PC-9 (cell line): ENCODE measurements around the gene LARP4B. TPM values are rescaled to one million over a fixed set of nuclear protein-coding genes. Genes with fewer than 3 reads are reported as not detected.

Experiments
- BruUV-seq: library from RNA; stranded (reverse); fragments of 400-500 nt; replicated peaks from 2 replicates; lab custom pipeline; 2021; lab: Mats Ljungman, UMichigan
- CTCF ChIA-PET: fragments of 300-600 bp; sonication (Branson Sonifier 250); formaldehyde crosslinking; loops from one replicate; lab custom pipeline; 2022; ENCODE audit warnings: antibody characterized with exemption; lab: Charles Lee
- POLR2A ChIA-PET: fragments of 300-600 bp; sonication (Branson Sonifier 250); formaldehyde crosslinking; loops from one replicate; lab custom pipeline; 2022; ENCODE audit warnings: antibody characterized with exemption; ENCODE audit not compliant: unreplicated experiment; lab: Charles Lee
- DNase-seq, 2 experiments: peaks; one replicate each; pipeline versions ENCODE4 v3.0.0 to v3.0.0-alpha.2; 2015 to 2022; ENCODE audit warnings: mixed read lengths in 1 of 2
- H2AFZ ChIP-seq: fragments of 200-600 bp; sonication (generic); 2 replicates; pipeline ENCODE4 v1.8.1; 2017; ENCODE audit warnings: antibody characterized with exemption
- H3F3A ChIP-seq: fragments of 200-600 bp; sonication (generic); 2 replicates; pipeline ENCODE4 v1.8.1; 2017; ENCODE audit warnings: antibody characterized with exemption, mild to moderate bottlenecking, low read depth; ENCODE audit not compliant: insufficient read depth
- H3K27ac ChIP-seq: fragments of 200-600 bp; sonication (generic); 2 replicates; pipeline ENCODE4 v1.6.1; 2016; ENCODE audit warnings: mixed run types
- H3K27me3 ChIP-seq: fragments of 200-600 bp; sonication (generic); 2 replicates; pipeline ENCODE4 v1.6.1; 2016; ENCODE audit warnings: low read depth, mixed run types; ENCODE audit not compliant: insufficient read depth
- H3K36me3 ChIP-seq: fragments of 200-600 bp; sonication (generic); 2 replicates; pipeline ENCODE4 v1.6.1; 2016; ENCODE audit warnings: low read depth, mixed run types
- H3K4me1 ChIP-seq: fragments of 200-600 bp; sonication (generic); replicated peaks from 2 replicates; pipeline ENCODE4 v1.6.1; 2016; ENCODE audit warnings: mixed run types; ENCODE audit not compliant: insufficient read depth
- H3K4me2 ChIP-seq: fragments of 200-600 bp; sonication (generic); 2 replicates; pipeline ENCODE4 v1.6.1; 2017; ENCODE audit warnings: mixed run types
- H3K4me3 ChIP-seq: fragments of 200-600 bp; sonication (generic); 2 replicates; pipeline ENCODE4 v1.6.1; 2016; ENCODE audit warnings: mixed run types
- H3K79me2 ChIP-seq: fragments of 200-600 bp; sonication (generic); 2 replicates; pipeline ENCODE4 v1.6.1; 2017; ENCODE audit warnings: low read depth, mixed run types
- H3K9me2 ChIP-seq: fragments of 200-600 bp; sonication (generic); 2 replicates; pipeline ENCODE4 v1.8.1; 2017; ENCODE audit warnings: mild to moderate bottlenecking; ENCODE audit not compliant: insufficient read depth
- H3K9me3 ChIP-seq: fragments of 200-600 bp; sonication (generic); 2 replicates; pipeline ENCODE4 v1.8.1; 2016; ENCODE audit warnings: low read depth; ENCODE audit not compliant: insufficient read depth
- H4K20me1 ChIP-seq: fragments of 200-600 bp; sonication (generic); 2 replicates; pipeline ENCODE4 v1.8.1; 2017; ENCODE audit not compliant: insufficient read depth
- CTCF ChIP-seq: fragments of 200-600 bp; sonication (generic); conservative IDR thresholded peaks from 2 replicates; pipeline ENCODE4 v1.6.1; 2017; ENCODE audit warnings: mixed run types, antibody characterized with exemption, mild to moderate bottlenecking, moderate library complexity
- EZH2 ChIP-seq: fragments of 200-600 bp; sonication (generic); IDR thresholded peaks from 2 replicates; pipeline ENCODE4 v1.8.0; 2017; ENCODE audit warnings: antibody characterized with exemption, low read depth
- intact Hi-C: fragments of 100-400 bp; cut with micrococcal nuclease; formaldehyde crosslinking; loops from one replicate; pipeline ENCODE4 v1.10.0; 2022; ENCODE audit not compliant: unreplicated experiment
- total RNA-seq: library from RNA; stranded (reverse); gene quantifications from 2 replicates; pipeline ENCODE4 v1.2.3, GENCODE V29; 2021

The LARP4B gene
- total RNA-seq, 1 experiment from 2014 or later, result 93.4 TPM

- intact Hi-C loops, result no loop called here
- POLR2A ChIA-PET, result no interaction called here
- no TSS peak for BruUV-seq
Observed at GRCh38 chr10:919481-919880, 12.0 kb downstream of the LARP4B start.

GRCh38 chr10:917999-918398 is 13.5 kb downstream of the LARP4B start:
- Histone ChIP-seq H3K9me2 (no peaks in the 10 kb centered on the region), H3F3A (no peaks in the 10 kb centered on the region), H3K9me3 (no peaks in the 10 kb centered on the region), H3K79me2 (peaks cover 95% of the 10 kb centered on the region), H3K4me2 (no peak overlapping the region), H3K27ac (no peak overlapping the region), H3K36me3 (no peaks in the 10 kb centered on the region), H3K27me3 (no peaks in the 10 kb centered on the region), H4K20me1 (peaks cover 65% of the 10 kb centered on the region), H3K4me3 (no peak overlapping the region), H3K4me1 (no peaks in the 10 kb centered on the region), H2AFZ (no peak overlapping the region)
- no TSS peak for BruUV-seq
- no peak for DNase-seq
- ChIA-PET CTCF (no interaction called here), POLR2A (no interaction called here)
- intact Hi-C loops, result no loop called here
- TF ChIP-seq EZH2 (no peak), CTCF (no peak)

More at GRCh38 chr10:919481-919880, 12.0 kb downstream of the LARP4B start:
- no peaks in the 10 kb centered on the region for H3K9me3 ChIP-seq
- CTCF ChIA-PET, result interaction anchor here (0.6 kb wide), 1 partner anchor 31 kb away, joined by 13 read pairs; no protein-coding TSS in a partner anchor
- no peaks in the 10 kb centered on the region for H3K4me1 ChIP-seq
- no peak for DNase-seq
- H3K36me3 ChIP-seq, result no peaks in the 10 kb centered on the region
- H3K9me2 ChIP-seq, result no peaks in the 10 kb centered on the region
- H3K4me2 ChIP-seq, result no peak overlapping the region
- peaks cover 98% of the 10 kb centered on the region for H3K79me2 ChIP-seq
- H3K27ac ChIP-seq, result no peak overlapping the region
- H3K27me3 ChIP-seq, result no peaks in the 10 kb centered on the region
- H2AFZ ChIP-seq, result no peak overlapping the region
- H3F3A ChIP-seq, result no peaks in the 10 kb centered on the region
- peaks cover 75% of the 10 kb centered on the region for H4K20me1 ChIP-seq
- H3K4me3 ChIP-seq, result no peak overlapping the region
- TF ChIP-seq EZH2 (no peak), CTCF (no peak)

- Histone ChIP-seq H3K9me2 (no peaks in the 10 kb centered on the region), H3F3A (no peaks in the 10 kb centered on the region), H3K4me1 (no peaks in the 10 kb centered on the region), H3K79me2 (peaks cover 96% of the 10 kb centered on the region), H4K20me1 (peaks cover 65% of the 10 kb centered on the region), H3K4me2 (no peak overlapping the region), H3K27ac (no peak overlapping the region), H3K9me3 (no peaks in the 10 kb centered on the region), H2AFZ (no peak overlapping the region), H3K36me3 (no peaks in the 10 kb centered on the region), H3K27me3 (no peaks in the 10 kb centered on the region), H3K4me3 (no peak overlapping the region)
- TF ChIP-seq CTCF (no peak), EZH2 (no peak)
- CTCF ChIA-PET, result no interaction called here
- POLR2A ChIA-PET, result no interaction called here
- DNase-seq, result no peak
- no TSS peak for BruUV-seq
- intact Hi-C loops, result no loop called here
Observed at GRCh38 chr10:917416-917720, 14.1 kb downstream of the LARP4B start.
